Activated CD4-positive, alpha-beta memory T cell treated with anti-CD3 and anti-CD28 coated beads, Interleukin-2, amount 10 ng/mL, durations not matched to agents 7 days and 5 days (primary cell): ENCODE measurements around the gene ZNF846. TPM values are rescaled to one million over a fixed set of nuclear protein-coding genes. Genes with fewer than 3 reads are reported as not detected.

Experiments used
- CTCF ChIA-PET: fragments of 350-600 bp; sonication (Branson Sonifier 250); formaldehyde crosslinking; loops from one replicate; lab custom pipeline; 2021; ENCODE audit warnings: antibody characterized with exemption, inconsistent platforms; lab: Charles Lee
- POLR2A ChIA-PET: fragments of 350-600 bp; sonication (Branson Sonifier 250); formaldehyde crosslinking; loops from one replicate; lab custom pipeline; 2021; ENCODE audit warnings: antibody characterized with exemption; lab: Charles Lee
- DNase-seq: peaks from one replicate; pipeline ENCODE4 v3.0.0-alpha.2; 2020
- H3K27ac Mint-ChIP-seq: one replicate; pipeline ENCODE4 v1.8.0; 2021; ENCODE audit warnings: mild to moderate bottlenecking, mixed read lengths
- H3K27me3 Mint-ChIP-seq: one replicate; pipeline ENCODE4 v1.8.0; 2021; ENCODE audit warnings: mixed read lengths
- H3K36me3 Mint-ChIP-seq: one replicate; pipeline ENCODE4 v1.8.0; 2021; ENCODE audit warnings: low read depth, mixed read lengths
- H3K4me1 Mint-ChIP-seq: one replicate; pipeline ENCODE4 v1.8.0; 2021; ENCODE audit warnings: mixed read lengths
- H3K4me3 Mint-ChIP-seq: one replicate; pipeline ENCODE4 v1.8.0; 2021; ENCODE audit warnings: mild to moderate bottlenecking, mixed read lengths
- H3K9me3 Mint-ChIP-seq: one replicate; pipeline ENCODE4 v1.8.0; 2021; ENCODE audit warnings: mixed read lengths
- total RNA-seq, 2 experiments: library from RNA; stranded (reverse); gene quantifications; one replicate each; pipeline ENCODE4 v1.2.3, GENCODE V29; 2021

Gene ZNF846
- 1 to 10 TPM; 6.5 to 6.7 TPM for total RNA-seq

DNA sequence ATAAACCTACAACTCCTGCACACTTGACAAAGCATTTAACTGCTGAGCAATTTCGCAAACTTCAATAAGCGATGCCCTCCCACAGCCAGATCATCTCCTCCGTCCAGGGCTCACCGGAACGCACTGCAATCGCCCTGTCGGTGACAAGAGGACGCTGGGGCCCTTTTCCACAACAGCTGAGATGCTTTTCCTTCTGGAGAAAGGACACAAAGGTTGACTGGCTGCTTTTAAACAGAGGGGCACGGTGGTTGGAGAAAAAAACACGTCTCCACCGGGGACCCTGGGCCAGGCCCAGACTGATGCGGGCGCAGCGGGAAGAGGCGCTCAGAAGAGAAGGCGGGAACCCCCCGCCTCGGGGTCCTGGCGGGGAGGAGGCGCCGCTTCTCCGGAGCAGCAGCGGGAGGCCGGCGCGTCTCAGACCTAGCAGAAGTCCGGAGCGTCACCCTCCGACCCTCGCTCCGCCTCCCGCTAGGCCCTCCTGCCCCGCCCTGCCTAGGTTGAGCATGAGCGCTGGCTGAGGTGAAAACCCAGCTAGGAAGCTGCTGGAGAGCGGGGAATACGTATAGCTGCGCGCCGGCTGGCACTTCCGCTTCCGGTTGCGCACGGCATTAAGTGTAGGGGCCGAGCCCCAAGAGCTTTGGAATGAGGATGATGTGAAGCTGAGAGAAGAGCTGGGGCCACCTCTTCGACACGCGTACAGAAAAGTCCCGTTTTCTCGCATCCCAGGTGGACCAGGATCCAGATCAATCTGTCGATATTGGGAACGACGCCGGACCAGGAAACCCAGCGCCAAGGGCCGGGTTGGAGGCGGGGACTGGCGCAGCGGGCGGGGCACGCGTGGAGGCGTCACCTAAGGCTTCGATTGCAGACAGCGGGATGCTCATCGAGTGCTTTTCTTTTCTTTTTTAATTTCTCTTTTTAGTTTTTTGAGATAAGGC, at the start of gene ZNF846:
Gene ZNF846 (minus strand): TSS at position 564 of the 938 bp plus-strand sequence. CDS start 3,788 bp downstream, outside the sequence.
- DNase-seq = peak; percentile 94
- H3K4me1 Mint-ChIP-seq = peaks cover 13% of the 10 kb centered on the region
- peak within 1 kb of the TSS; percentile 88 for H3K27ac Mint-ChIP-seq
- ChIA-PET POLR2A (interaction anchor here (0.6 to 2.5 kb wide), 17 partner anchors 10 to 459 kb away, joined by 3 to 22 read pairs (median 4); partner anchors contain the start of genes FBXL12, PIN1, UBL5 and ZNF266), CTCF (interaction anchor here (1.0 to 1.4 kb wide), 4 partner anchors 27 to 333 kb away, joined by 3 to 5 read pairs (median 4); partner anchors contain the start of gene ZNF266)
- peaks cover 17% of the 10 kb centered on the region for H3K36me3 Mint-ChIP-seq
- peaks cover 12% of the 10 kb centered on the region for H3K9me3 Mint-ChIP-seq
- peak within 1 kb of the TSS; percentile 85 for H3K4me3 Mint-ChIP-seq
- H3K27me3 Mint-ChIP-seq = no peaks in the 10 kb centered on the region

DNA sequence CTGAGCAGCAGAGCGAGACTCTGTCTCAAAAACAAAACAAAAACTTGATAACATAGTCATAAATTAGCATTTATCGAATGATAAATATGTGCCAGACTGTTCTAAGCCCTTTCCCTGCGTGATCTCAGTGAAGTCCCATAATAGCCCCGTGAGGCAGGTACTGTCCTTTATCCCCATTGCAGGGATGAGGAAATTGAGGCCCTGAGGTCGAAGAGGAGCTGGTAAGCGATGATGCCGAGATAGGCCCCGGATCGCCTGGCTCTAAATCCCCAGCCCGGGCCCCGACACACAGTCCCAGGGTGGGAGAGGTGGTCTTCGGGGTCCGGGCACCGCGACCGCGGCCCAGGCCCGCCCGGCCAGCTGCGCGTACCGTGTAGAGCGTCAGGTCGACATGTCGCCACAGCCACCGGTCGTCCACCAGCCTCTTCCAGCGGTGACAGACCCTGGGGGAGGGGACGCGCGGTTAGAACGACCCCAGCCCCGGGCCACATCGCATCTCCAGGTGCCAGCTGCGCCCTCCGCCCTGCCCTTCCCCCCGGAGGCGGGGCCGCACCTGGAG, 49.7 kb upstream of the ZNF846 start:
- peaks cover 35% of the 10 kb centered on the region for H3K36me3 Mint-ChIP-seq
- H3K4me1 Mint-ChIP-seq = peaks cover 32% of the 10 kb centered on the region
- H3K4me3 Mint-ChIP-seq = peak overlapping the region; percentile 88
- DNase-seq = no peak
- H3K27me3 Mint-ChIP-seq = no peaks in the 10 kb centered on the region
- ChIA-PET POLR2A (interaction anchor here (0.7 to 2.0 kb wide), 11 partner anchors 9 to 235 kb away, joined by 3 to 22 read pairs (median 5); partner anchors contain the start of genes PIN1, UBL5 and ZNF846), CTCF (interaction anchor here (0.5 to 1.1 kb wide), 2 partner anchors 9 to 235 kb away, joined by 3 read pairs; no protein-coding TSS in a partner anchor)
- H3K9me3 Mint-ChIP-seq = peaks cover 24% of the 10 kb centered on the region
- peak overlapping the region; percentile 93 for H3K27ac Mint-ChIP-seq

DNA sequence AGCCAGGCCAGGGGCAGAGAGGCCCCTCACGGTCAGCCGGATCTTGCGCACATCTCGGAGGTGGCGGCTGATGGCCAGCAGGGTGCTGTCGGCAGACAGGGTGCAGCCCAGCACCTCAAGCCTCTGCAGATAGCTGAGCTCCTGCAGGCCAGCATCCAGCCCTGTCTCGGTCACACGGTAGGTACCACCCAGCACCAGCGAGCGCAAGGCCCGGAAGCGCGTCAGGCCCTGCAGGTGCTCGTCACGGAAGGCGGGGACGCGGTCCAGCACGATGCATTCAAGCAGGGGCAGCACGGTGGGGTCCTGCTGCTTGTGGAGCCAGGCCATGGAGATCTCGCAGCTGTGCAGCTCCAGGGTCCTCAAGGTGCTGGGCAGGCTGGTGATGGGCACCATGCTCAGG, 42.6 kb upstream of the ZNF846 start:
- H3K4me1 Mint-ChIP-seq = peaks cover 3% of the 10 kb centered on the region
- CTCF ChIA-PET = no interaction called here
- POLR2A ChIA-PET = no interaction called here
- H3K27me3 Mint-ChIP-seq = no peaks in the 10 kb centered on the region
- peaks cover 37% of the 10 kb centered on the region for H3K36me3 Mint-ChIP-seq
- no peak overlapping the region for H3K4me3 Mint-ChIP-seq
- H3K27ac Mint-ChIP-seq = no peak overlapping the region
- peaks cover 16% of the 10 kb centered on the region for H3K9me3 Mint-ChIP-seq
- no peak for DNase-seq

DNA sequence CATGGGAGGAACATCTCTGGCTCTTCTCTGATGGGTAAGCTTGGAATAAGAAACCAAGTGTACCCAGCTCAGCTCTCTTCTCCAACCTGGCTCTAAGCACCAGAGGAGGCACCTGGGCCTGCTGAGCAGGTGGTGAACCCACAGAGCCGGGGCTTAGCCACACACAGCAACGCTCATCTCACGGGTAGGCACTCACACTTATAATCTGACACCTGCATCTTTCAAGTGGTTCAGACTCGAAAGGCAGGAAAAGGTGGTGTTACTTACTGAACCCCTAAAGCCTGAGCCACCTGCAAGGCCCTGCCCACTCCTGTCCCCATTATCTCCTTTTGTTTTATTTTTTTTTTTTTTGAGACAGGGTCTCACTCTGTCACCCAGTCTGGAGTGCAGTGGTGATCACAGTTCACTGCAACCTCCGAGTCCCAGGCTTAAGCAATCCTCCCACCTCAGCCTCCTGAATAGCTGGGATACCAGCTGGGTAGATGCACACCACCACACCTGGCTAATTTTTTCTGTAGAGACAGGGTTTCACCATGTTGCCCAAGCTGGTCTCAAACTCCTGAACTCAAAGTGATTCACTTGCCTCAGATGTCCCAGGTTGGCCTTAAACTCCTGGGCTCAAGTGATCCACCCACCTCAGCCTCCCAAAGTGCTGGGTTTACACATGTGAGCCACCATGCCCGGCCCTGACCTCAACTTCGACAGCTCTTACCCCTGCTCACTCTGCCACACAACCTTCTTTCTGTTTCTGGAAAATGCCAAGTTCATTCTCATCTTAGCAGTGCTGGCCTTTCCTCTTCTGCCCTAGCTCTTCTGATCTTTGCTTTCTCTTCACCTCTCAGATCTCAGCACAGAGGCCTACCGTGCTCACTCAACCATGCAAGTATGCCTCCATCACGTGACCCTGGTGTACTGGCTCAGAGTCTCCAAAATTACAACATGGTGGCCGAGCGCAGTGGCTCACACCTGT, 40.6 kb upstream of the ZNF846 start:
- no peak overlapping the region for H3K4me3 Mint-ChIP-seq
- H3K27ac Mint-ChIP-seq = no peak overlapping the region
- H3K4me1 Mint-ChIP-seq = peaks cover 3% of the 10 kb centered on the region
- H3K36me3 Mint-ChIP-seq = peaks cover 24% of the 10 kb centered on the region
- ChIA-PET POLR2A (interaction anchor here (1.5 kb wide), 1 partner anchor 9 kb away, joined by 8 read pairs; the partner anchor contains the start of gene FBXL12), CTCF (interaction anchor here (1.7 kb wide), 1 partner anchor 183 kb away, joined by 5 read pairs; no protein-coding TSS in a partner anchor)
- H3K9me3 Mint-ChIP-seq = peaks cover 3% of the 10 kb centered on the region
- DNase-seq = no peak
- H3K27me3 Mint-ChIP-seq = no peaks in the 10 kb centered on the region

DNA sequence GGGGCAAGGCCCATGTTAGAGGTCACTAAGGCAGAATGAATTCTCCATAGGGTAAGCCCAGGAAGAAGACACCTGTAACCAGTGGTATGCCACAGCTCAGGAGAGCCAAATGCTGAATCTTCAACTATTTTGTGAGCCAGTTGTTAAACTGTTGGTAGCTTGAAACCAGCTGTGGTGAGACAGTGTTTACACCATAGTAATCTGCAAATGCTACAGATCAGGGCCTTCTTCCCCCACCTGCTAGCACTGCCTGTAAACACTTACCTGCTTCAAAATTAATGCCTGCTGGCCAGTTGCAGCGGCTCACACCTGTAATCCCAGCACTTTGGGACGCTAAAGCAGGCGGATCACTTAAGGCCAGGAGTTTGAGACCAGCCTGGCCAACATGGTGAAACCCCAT, 38.3 kb upstream of the ZNF846 start:
- no peak for DNase-seq
- no peak overlapping the region for H3K27ac Mint-ChIP-seq
- CTCF ChIA-PET = interaction anchor here (0.9 kb wide), 1 partner anchor 11 kb away, joined by 4 read pairs; no protein-coding TSS in a partner anchor
- H3K4me3 Mint-ChIP-seq = no peak overlapping the region
- no peaks in the 10 kb centered on the region for H3K9me3 Mint-ChIP-seq
- peaks cover 3% of the 10 kb centered on the region for H3K4me1 Mint-ChIP-seq
- peaks cover 17% of the 10 kb centered on the region for H3K36me3 Mint-ChIP-seq
- H3K27me3 Mint-ChIP-seq = no peaks in the 10 kb centered on the region
- POLR2A ChIA-PET = no interaction called here

DNA sequence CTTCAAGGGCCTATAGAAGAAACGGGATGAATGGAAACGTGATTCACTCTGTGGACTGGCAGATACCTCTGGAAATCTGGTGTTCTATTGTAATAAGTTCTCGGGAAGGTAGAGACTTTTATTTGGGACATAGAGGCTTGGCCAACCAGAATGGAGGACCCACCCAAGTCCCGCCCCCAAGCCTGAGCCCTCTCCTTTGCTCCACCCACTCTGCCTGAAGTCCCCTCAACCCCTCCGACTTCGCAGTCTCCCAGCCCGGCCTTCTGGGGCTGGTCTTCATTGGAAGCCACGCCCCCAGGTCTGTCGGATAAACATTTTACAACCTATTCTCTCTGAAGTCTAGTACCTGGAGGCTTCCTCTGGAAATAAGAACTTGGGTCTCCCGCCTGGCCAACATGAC, 33.4 kb upstream of the ZNF846 start:
- POLR2A ChIA-PET = no interaction called here

DNA sequence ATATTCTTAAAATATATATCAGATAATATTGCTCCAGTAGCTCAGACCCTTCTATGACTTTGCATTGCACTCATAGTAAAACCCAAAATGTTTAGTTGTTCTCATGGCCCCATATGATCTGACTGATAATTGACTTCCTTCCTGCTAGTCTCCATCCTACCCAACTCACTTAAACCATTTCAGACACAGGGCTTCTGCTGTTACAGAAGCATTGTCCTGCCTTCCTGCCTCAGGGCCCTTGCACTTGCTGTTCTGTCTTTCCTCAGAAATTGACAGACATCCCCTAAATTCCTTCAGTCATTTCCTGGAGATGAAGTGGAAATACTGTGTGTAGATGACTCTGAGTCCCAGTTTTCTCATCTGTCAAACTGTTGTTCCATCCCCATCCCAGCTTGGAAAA, 30.6 kb upstream of the ZNF846 start:
- H3K27me3 Mint-ChIP-seq = no peaks in the 10 kb centered on the region
- H3K4me3 Mint-ChIP-seq = no peak overlapping the region
- H3K4me1 Mint-ChIP-seq = peaks cover 24% of the 10 kb centered on the region
- H3K27ac Mint-ChIP-seq = peak overlapping the region; percentile 3
- DNase-seq = no peak
- no peaks in the 10 kb centered on the region for H3K9me3 Mint-ChIP-seq
- CTCF ChIA-PET = interaction anchor here (1.1 to 2.5 kb wide), 5 partner anchors 31 to 214 kb away, joined by 3 to 8 read pairs (median 5); partner anchors contain the start of gene ZNF846
- POLR2A ChIA-PET = interaction anchor here (0.8 to 2.3 kb wide), 4 partner anchors 19 to 490 kb away, joined by 3 to 11 read pairs (median 5); partner anchors contain the start of genes FBXL12, UBL5, ZNF121 and ZNF699
- no peaks in the 10 kb centered on the region for H3K36me3 Mint-ChIP-seq

More for the DNA sequence above, 33.4 kb upstream of the ZNF846 start:
- Mint-ChIP-seq H3K4me3 (no peak overlapping the region), H3K9me3 (no peaks in the 10 kb centered on the region), H3K27me3 (no peaks in the 10 kb centered on the region), H3K4me1 (peaks cover 17% of the 10 kb centered on the region), H3K27ac (no peak overlapping the region), H3K36me3 (no peaks in the 10 kb centered on the region)
- CTCF ChIA-PET = interaction anchor here (0.7 kb wide), 1 partner anchor 1148 kb away, joined by 4 read pairs; no protein-coding TSS in a partner anchor
- DNase-seq = no peak

DNA sequence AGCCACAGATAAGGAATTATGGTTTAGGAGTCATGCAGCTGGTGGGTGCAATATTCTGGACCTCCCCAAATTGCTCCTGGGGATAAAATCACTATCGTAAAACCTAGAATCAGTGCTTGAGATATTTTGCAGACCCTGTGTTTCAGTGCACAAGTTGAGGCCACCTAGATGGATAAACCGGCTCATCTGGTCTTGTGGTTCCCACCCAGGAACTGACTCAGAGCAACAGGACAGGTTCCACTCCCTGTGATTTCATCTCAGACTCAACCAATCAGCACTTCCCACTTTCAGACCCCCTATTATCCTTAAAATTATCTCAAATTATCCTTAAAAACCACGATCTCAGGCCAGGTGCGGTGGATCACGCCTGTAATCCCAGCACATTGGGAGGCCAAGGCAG, 29.3 kb upstream of the ZNF846 start:
- H3K4me3 Mint-ChIP-seq = no peak overlapping the region
- no peak overlapping the region for H3K27ac Mint-ChIP-seq
- no peaks in the 10 kb centered on the region for H3K36me3 Mint-ChIP-seq
- no peaks in the 10 kb centered on the region for H3K27me3 Mint-ChIP-seq
- no peaks in the 10 kb centered on the region for H3K9me3 Mint-ChIP-seq
- POLR2A ChIA-PET = interaction anchor here (1.3 to 2.3 kb wide), 3 partner anchors 21 to 489 kb away, joined by 3 to 11 read pairs (median 7); partner anchors contain the start of genes FBXL12, UBL5 and ZNF699
- DNase-seq = no peak
- CTCF ChIA-PET = interaction anchor here (0.7 to 2.5 kb wide), 3 partner anchors 180 to 213 kb away, joined by 3 to 6 read pairs (median 3); no protein-coding TSS in a partner anchor
- H3K4me1 Mint-ChIP-seq = peaks cover 28% of the 10 kb centered on the region

DNA sequence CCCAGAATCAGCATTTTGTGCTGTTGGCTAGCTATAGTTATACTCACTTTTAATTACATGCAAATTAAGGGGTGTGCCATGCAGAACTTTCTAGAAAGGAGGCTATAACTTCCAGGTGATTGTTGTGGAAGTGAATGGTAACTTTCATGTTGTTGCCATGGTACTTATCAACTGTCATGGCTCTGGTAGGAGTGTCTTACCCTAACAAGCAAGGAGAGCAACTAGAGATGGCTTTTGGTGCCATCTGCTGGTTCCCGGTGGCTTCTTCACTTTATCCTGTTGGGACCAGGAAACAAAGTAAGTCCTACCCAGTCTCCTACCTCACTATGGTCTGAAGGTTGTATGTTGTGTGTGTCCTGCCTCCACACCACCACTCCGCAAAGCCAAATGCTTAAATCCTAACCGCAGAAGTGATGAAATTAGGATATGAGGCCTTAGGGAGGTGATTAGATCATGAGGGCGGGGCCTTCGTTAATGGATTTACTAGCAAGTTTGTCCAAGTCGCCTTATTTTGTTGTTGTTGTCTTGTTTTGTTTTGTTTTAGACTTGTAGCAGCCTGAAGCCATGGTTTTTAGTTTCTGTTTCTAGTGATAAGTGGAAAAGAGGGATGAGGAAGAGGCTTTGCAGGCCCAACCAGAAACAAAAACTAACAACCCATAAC, 27.7 kb upstream of the ZNF846 start:
- H3K27me3 Mint-ChIP-seq = no peaks in the 10 kb centered on the region
- H3K4me1 Mint-ChIP-seq = peaks cover 32% of the 10 kb centered on the region
- CTCF ChIA-PET = interaction anchor here (0.6 to 2.8 kb wide), 9 partner anchors 8 to 591 kb away, joined by 3 to 11 read pairs (median 5); partner anchors contain the start of genes ZNF121, ZNF561, ZNF699 and ZNF846
- H3K4me3 Mint-ChIP-seq = no peak overlapping the region
- H3K36me3 Mint-ChIP-seq = no peaks in the 10 kb centered on the region
- peak overlapping the region; percentile 74 for H3K27ac Mint-ChIP-seq
- POLR2A ChIA-PET = interaction anchor here (0.9 to 1.3 kb wide), 3 partner anchors 22 to 170 kb away, joined by 3 to 4 read pairs (median 4); partner anchors contain the start of gene UBL5
- DNase-seq = peak; percentile 90
- H3K9me3 Mint-ChIP-seq = no peaks in the 10 kb centered on the region

DNA sequence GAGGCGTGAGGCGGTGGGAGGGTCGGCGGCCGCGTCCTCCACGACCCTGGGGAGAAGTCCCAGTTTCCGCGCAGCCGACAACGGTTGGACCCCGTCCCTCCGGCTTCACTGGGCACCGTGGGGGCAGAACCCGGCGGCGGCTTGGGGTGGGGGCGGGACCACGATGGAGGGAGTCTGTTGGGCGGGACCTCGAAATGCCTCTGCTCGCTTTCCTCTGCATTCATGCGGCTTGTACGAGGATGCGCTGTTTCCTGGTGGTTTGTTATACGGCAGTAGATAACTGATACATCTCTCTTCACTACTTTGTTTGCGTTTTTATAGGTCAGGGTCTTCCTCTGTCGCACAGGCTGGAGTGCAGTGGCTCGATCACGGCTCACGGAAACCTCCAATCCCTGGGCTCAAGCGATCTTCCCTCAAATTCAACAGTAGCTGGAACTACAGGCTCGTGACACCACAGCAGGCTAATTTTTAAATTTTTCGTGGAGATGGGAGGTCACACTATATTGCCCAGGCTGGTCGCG, 24.6 kb upstream of the ZNF846 start:
- no peaks in the 10 kb centered on the region for H3K9me3 Mint-ChIP-seq
- DNase-seq = peak; percentile 67
- H3K27ac Mint-ChIP-seq = peak overlapping the region; percentile 69
- POLR2A ChIA-PET = interaction anchor here (1.1 to 2.1 kb wide), 3 partner anchors 25 to 42 kb away, joined by 3 to 10 read pairs (median 4); partner anchors contain the start of genes FBXL12, PIN1 and ZNF846
- no peaks in the 10 kb centered on the region for H3K27me3 Mint-ChIP-seq
- H3K4me3 Mint-ChIP-seq = peak overlapping the region; percentile 79
- CTCF ChIA-PET = interaction anchor here (1.2 kb wide), 1 partner anchor 168 kb away, joined by 3 read pairs; no protein-coding TSS in a partner anchor
- H3K4me1 Mint-ChIP-seq = peaks cover 27% of the 10 kb centered on the region
- H3K36me3 Mint-ChIP-seq = no peaks in the 10 kb centered on the region
